Measurements from ENCODE around the gene BCL7C. TPM values are rescaled to one million over a fixed set of nuclear protein-coding genes. Genes with fewer than 3 reads are reported as not detected.
"Not testable (repeated sequence)": the region's sequence is repeated elsewhere in the genome, so short reads cannot be mapped to it uniquely, and the experiment has no call there.

The BCL7C gene
- total RNA-seq, 2 donors from 2014 or later = 64.7 to 67.6 TPM

GRCh38 chr16:30941600-30942425 lies 47.9 kb upstream of the BCL7C start:
- peak; percentile 88 for TF ChIP-seq CTCF (conservative IDR thresholded peaks at IDR 0.05)
- Mint-ChIP-seq H3K9me3 (no peaks in the 10 kb centered on the region), H3K27ac (peak overlapping the region; percentile 52), H3K4me1 (peaks cover 3% of the 10 kb centered on the region), H3K36me3 (ENCODE audit: low read depth) (peaks cover 68% of the 10 kb centered on the region), H3K4me3 (no peak overlapping the region), H3K27me3 (ENCODE audit: insufficient read depth) (no peaks in the 10 kb centered on the region)
- Histone ChIP-seq H3K4me3 (ENCODE audit: low read length) (no peak overlapping the region), H3K27ac (ENCODE audit: low read depth, low read length) (no peak overlapping the region), H3K36me3 (ENCODE audit: control insufficient read depth, insufficient read depth, low read length) (peaks cover 80% of the 10 kb centered on the region), H3K4me1 (ENCODE audit: control insufficient read depth, insufficient read depth, low read length) (peaks cover 6% of the 10 kb centered on the region), H3K9ac (ENCODE audit: extremely low read depth, low read length, poor library complexity, severe bottlenecking) (no peak overlapping the region), H3K27me3 (ENCODE audit: control insufficient read depth, insufficient read depth, low read length, poor library complexity, severe bottlenecking) (no peaks in the 10 kb centered on the region), H3K9me3 (ENCODE audit: control insufficient read depth, low read length) (no peaks in the 10 kb centered on the region)
- 36 to 38% methylated on average over 11 to 15 of the region's 15 CpGs for WGBS, 2 experiments (ENCODE audit: insufficient coverage in 1 of 2, insufficient read length in 1 of 2)
- DNase-seq = peak; percentile 93

- not testable (repeated sequence) for H3K4me3 ChIP-seq (ENCODE audit: low read length); H3K27me3 ChIP-seq (ENCODE audit: control insufficient read depth, insufficient read depth, low read length, poor library complexity, severe bottlenecking); DNase-seq; H3K27ac ChIP-seq (ENCODE audit: low read depth, low read length); H3K9me3 ChIP-seq (ENCODE audit: control insufficient read depth, low read length); H3K9me3 Mint-ChIP-seq; H3K9ac ChIP-seq (ENCODE audit: extremely low read depth, low read length, poor library complexity, severe bottlenecking); H3K4me1 ChIP-seq (ENCODE audit: control insufficient read depth, insufficient read depth, low read length); H3K4me3 Mint-ChIP-seq; H3K27me3 Mint-ChIP-seq (ENCODE audit: insufficient read depth); H3K4me1 Mint-ChIP-seq
- 92 to 95% methylated on average over 8 of the region's 8 CpGs for WGBS, 2 experiments (ENCODE audit: insufficient coverage in 1 of 2, insufficient read length in 1 of 2)
- H3K27ac Mint-ChIP-seq = peak overlapping the region; percentile 35
- H3K36me3 ChIP-seq (ENCODE audit: control insufficient read depth, insufficient read depth, low read length) = peaks cover 82% of the 10 kb centered on the region
- H3K36me3 Mint-ChIP-seq (ENCODE audit: low read depth) = peaks cover 71% of the 10 kb centered on the region
Measured at GRCh38 chr16:30939571-30939970, 45.7 kb upstream of the BCL7C start.

- H3K4me3 ChIP-seq (ENCODE audit: low read length) = no peak overlapping the region
- Mint-ChIP-seq H3K4me3 (no peak overlapping the region), H3K27me3 (ENCODE audit: insufficient read depth) (no peaks in the 10 kb centered on the region), H3K36me3 (ENCODE audit: low read depth) (peaks cover 60% of the 10 kb centered on the region), H3K9me3 (no peaks in the 10 kb centered on the region), H3K27ac (peak overlapping the region; percentile 49), H3K4me1 (no peaks in the 10 kb centered on the region)
- H3K27me3 ChIP-seq (ENCODE audit: control insufficient read depth, insufficient read depth, low read length, poor library complexity, severe bottlenecking) = no peaks in the 10 kb centered on the region
- TF ChIP-seq CTCF (conservative IDR thresholded peaks at IDR 0.05) = no peak
- no peak overlapping the region for H3K27ac ChIP-seq (ENCODE audit: low read depth, low read length)
- WGBS, 2 experiments (ENCODE audit: insufficient coverage in 1 of 2, insufficient read length in 1 of 2) = 91 to 97% methylated on average over 4 to 5 of the region's 5 CpGs
- no peak overlapping the region for H3K9ac ChIP-seq (ENCODE audit: extremely low read depth, low read length, poor library complexity, severe bottlenecking)
- no peaks in the 10 kb centered on the region for H3K9me3 ChIP-seq (ENCODE audit: control insufficient read depth, low read length)
- peaks cover 73% of the 10 kb centered on the region for H3K36me3 ChIP-seq (ENCODE audit: control insufficient read depth, insufficient read depth, low read length)
- DNase-seq = peak; percentile 24
- H3K4me1 ChIP-seq (ENCODE audit: control insufficient read depth, insufficient read depth, low read length) = peaks cover 4% of the 10 kb centered on the region
Measured at GRCh38 chr16:30937692-30938091, 43.8 kb upstream of the BCL7C start.

Measured in endodermal cell (in vitro differentiated cells).